Astrocyte (in vitro differentiated cells and primary cell): ENCODE data around the gene LRRC37B. TPM values are rescaled to one million over a fixed set of nuclear protein-coding genes. Genes with fewer than 3 reads are reported as not detected.
"Not testable (repeated sequence)": the region's sequence is repeated elsewhere in the genome, so short reads cannot be mapped to it uniquely, and the experiment has no call there.

ENCODE experiments used
- DNase-seq: peaks from one replicate; pipeline ENCODE4 v3.0.0-alpha.2; 2010; ENCODE audit warnings: low read depth
- FAIRE-seq: peaks from 2 replicates; lab custom pipeline; 2011; peaks lifted over from hg19 to GRCh38; lab: Jason Lieb, UNC
- H2AFZ ChIP-seq: 2 replicates; pipeline ENCODE4 v1.6.0; 2012; ENCODE audit warnings: low read depth, low read length, inconsistent platforms
- H3K27ac ChIP-seq: 2 replicates; pipeline ENCODE4 v1.5.1; 2011; ENCODE audit warnings: low read depth, low read length, inconsistent platforms
- H3K27me3 ChIP-seq: 2 replicates; pipeline ENCODE4 v1.6.0; 2011; ENCODE audit warnings: low read length, inconsistent platforms; ENCODE audit not compliant: insufficient read depth
- H3K36me3 ChIP-seq: 2 replicates; pipeline ENCODE4 v1.5.1; 2011; ENCODE audit warnings: low read length, inconsistent platforms; ENCODE audit not compliant: insufficient read depth
- H3K4me1 ChIP-seq: 2 replicates; pipeline ENCODE4 v1.5.1; 2011; ENCODE audit warnings: low read length, inconsistent platforms; ENCODE audit not compliant: insufficient read depth
- H3K4me2 ChIP-seq: 2 replicates; pipeline ENCODE4 v1.6.0; 2012; ENCODE audit warnings: low read length, inconsistent platforms
- H3K4me3 ChIP-seq: 2 replicates; pipeline ENCODE4 v1.5.1; 2011; ENCODE audit warnings: low read depth, mild to moderate bottlenecking, low read length, inconsistent platforms; ENCODE audit not compliant: insufficient read depth
- H3K79me2 ChIP-seq: 2 replicates; pipeline ENCODE4 v1.6.0; 2012; ENCODE audit warnings: mild to moderate bottlenecking, low read length, inconsistent platforms; ENCODE audit not compliant: insufficient read depth
- H3K9ac ChIP-seq: 2 replicates; pipeline ENCODE4 v1.6.0; 2012; ENCODE audit warnings: mild to moderate bottlenecking, low read length, inconsistent platforms
- H3K9me3 ChIP-seq: 2 replicates; pipeline ENCODE4 v1.5.1; 2012; ENCODE audit warnings: low read depth, mild to moderate bottlenecking, low read length, inconsistent platforms; ENCODE audit not compliant: insufficient read depth
- H4K20me1 ChIP-seq: 2 replicates; pipeline ENCODE4 v1.6.0; 2012; ENCODE audit warnings: low read length, inconsistent platforms; ENCODE audit not compliant: insufficient read depth
- H3K27ac Mint-ChIP-seq: one replicate; pipeline ENCODE4 v1.8.0; 2021; ENCODE audit warnings: mild to moderate bottlenecking, mixed read lengths; ENCODE audit not compliant: unreplicated experiment
- H3K27me3 Mint-ChIP-seq: one replicate; pipeline ENCODE4 v1.8.0; 2021; ENCODE audit warnings: low read depth, mixed read lengths; ENCODE audit not compliant: unreplicated experiment
- H3K36me3 Mint-ChIP-seq: one replicate; pipeline ENCODE4 v1.8.0; 2021; ENCODE audit warnings: low read depth, mixed read lengths; ENCODE audit not compliant: unreplicated experiment
- H3K4me1 Mint-ChIP-seq: one replicate; pipeline ENCODE4 v1.8.0; 2021; ENCODE audit warnings: low read depth, mixed read lengths; ENCODE audit not compliant: unreplicated experiment
- H3K4me3 Mint-ChIP-seq: one replicate; pipeline ENCODE4 v1.8.0; 2021; ENCODE audit warnings: mild to moderate bottlenecking, moderate library complexity, mixed read lengths; ENCODE audit not compliant: unreplicated experiment
- H3K9me3 Mint-ChIP-seq: one replicate; pipeline ENCODE4 v1.8.0; 2021; ENCODE audit warnings: mild to moderate bottlenecking, mixed read lengths; ENCODE audit not compliant: unreplicated experiment
- CTCF ChIP-seq: IDR thresholded peaks from 2 replicates; pipeline ENCODE4 v1.5.1; 2011; ENCODE audit warnings: low read depth, mild to moderate bottlenecking, inconsistent platforms, low read length, moderate library complexity; ENCODE audit not compliant: insufficient read depth
- EZH2 ChIP-seq: IDR thresholded peaks from 2 replicates; pipeline ENCODE4 v1.6.1; 2012; ENCODE audit warnings: mild to moderate bottlenecking, low read length, inconsistent platforms; ENCODE audit not compliant: insufficient read depth
- total RNA-seq: library from RNA; stranded (reverse); gene quantifications from 2 replicates; pipeline ENCODE4 v1.2.1, GENCODE V29; 2021

The LRRC37B gene
- total RNA-seq, 1 donor from 2014 or later, result 10.3 TPM

GRCh38 chr17:32084942-32085829 is 78.0 kb downstream of the LRRC37B start:
- Mint-ChIP-seq H3K4me3 (peak overlapping the region; percentile 16), H3K27ac (peak overlapping the region; percentile 24)
- H3K9me3 ChIP-seq, H3K4me2 ChIP-seq, H2AFZ ChIP-seq, H3K9me3 Mint-ChIP-seq, FAIRE-seq, H3K4me3 ChIP-seq, H4K20me1 ChIP-seq, H3K36me3 Mint-ChIP-seq, H3K36me3 ChIP-seq, H3K27me3 ChIP-seq, H3K4me1 ChIP-seq, H3K79me2 ChIP-seq, H3K27ac ChIP-seq, H3K9ac ChIP-seq, H3K27me3 Mint-ChIP-seq, DNase-seq, H3K4me1 Mint-ChIP-seq: not testable (repeated sequence)

- not testable (repeated sequence) for H3K4me3 ChIP-seq, H3K4me2 ChIP-seq, H3K27ac ChIP-seq, H3K79me2 ChIP-seq, H4K20me1 ChIP-seq, DNase-seq, H3K9me3 Mint-ChIP-seq, H3K4me1 Mint-ChIP-seq, H3K36me3 ChIP-seq, H3K27me3 Mint-ChIP-seq, H3K36me3 Mint-ChIP-seq, H2AFZ ChIP-seq, H3K27me3 ChIP-seq, H3K27ac Mint-ChIP-seq, H3K4me1 ChIP-seq, H3K9me3 ChIP-seq, H3K4me3 Mint-ChIP-seq, FAIRE-seq, H3K9ac ChIP-seq
These were observed 79.7 kb downstream of the LRRC37B start for GRCh38 chr17:32086833-32087232.

- H3K4me1 ChIP-seq, H3K4me3 ChIP-seq, H3K36me3 ChIP-seq, H3K79me2 ChIP-seq, H3K9me3 Mint-ChIP-seq, H2AFZ ChIP-seq, FAIRE-seq, H3K36me3 Mint-ChIP-seq, H3K4me3 Mint-ChIP-seq, H4K20me1 ChIP-seq, H3K9ac ChIP-seq, H3K27ac ChIP-seq, H3K27me3 ChIP-seq, H3K9me3 ChIP-seq, H3K27me3 Mint-ChIP-seq, H3K4me1 Mint-ChIP-seq, H3K27ac Mint-ChIP-seq, DNase-seq, H3K4me2 ChIP-seq: not testable (repeated sequence)
These were observed 84.9 kb downstream of the LRRC37B start for GRCh38 chr17:32092062-32092461.

GRCh38 chr17:32099686-32100085 is 92.5 kb downstream of the LRRC37B start:
- H3K4me1 Mint-ChIP-seq, result peaks cover 2% of the 10 kb centered on the region
- H3K27me3 Mint-ChIP-seq, result peaks cover 4% of the 10 kb centered on the region
- TF ChIP-seq CTCF (no peak), EZH2 (no peak)
- H3K9me3 Mint-ChIP-seq, result no peaks in the 10 kb centered on the region
- Histone ChIP-seq H3K4me1 (peaks cover 3% of the 10 kb centered on the region), H3K27me3 (no peaks in the 10 kb centered on the region), H3K4me2 (no peak overlapping the region), H4K20me1 (no peaks in the 10 kb centered on the region), H2AFZ (no peak overlapping the region), H3K9ac (no peak overlapping the region), H3K27ac (no peak overlapping the region), H3K4me3 (no peak overlapping the region), H3K9me3 (no peaks in the 10 kb centered on the region), H3K36me3 (no peaks in the 10 kb centered on the region), H3K79me2 (no peaks in the 10 kb centered on the region)
- no peak overlapping the region for H3K27ac Mint-ChIP-seq
- DNase-seq (no peak), FAIRE-seq (no peak)
- no peaks in the 10 kb centered on the region for H3K36me3 Mint-ChIP-seq
- H3K4me3 Mint-ChIP-seq, result no peak overlapping the region

- H3K27ac Mint-ChIP-seq, H3K27me3 Mint-ChIP-seq, H3K27me3 ChIP-seq, FAIRE-seq, H3K4me1 Mint-ChIP-seq, H3K9me3 ChIP-seq, H3K36me3 Mint-ChIP-seq, H3K27ac ChIP-seq, H3K4me3 Mint-ChIP-seq, H4K20me1 ChIP-seq, DNase-seq, H3K4me3 ChIP-seq, H3K9ac ChIP-seq, H3K4me2 ChIP-seq, H3K4me1 ChIP-seq, H3K9me3 Mint-ChIP-seq, H3K36me3 ChIP-seq, H3K79me2 ChIP-seq, H2AFZ ChIP-seq: not testable (repeated sequence)
These were observed 93.1 kb downstream of the LRRC37B start for GRCh38 chr17:32100323-32100722.
